Activated CD4-positive, alpha-beta memory T cell treated with anti-CD3 and anti-CD28 coated beads, Interleukin-2, amount 10 ng/mL, durations not matched to agents 7 days and 5 days (primary cell): Measurements from ENCODE around the gene ZNF491. TPM values are rescaled to one million over a fixed set of nuclear protein-coding genes. Genes with fewer than 3 reads are reported as not detected.
"Not testable (repeated sequence)": the region's sequence is repeated elsewhere in the genome, so short reads cannot be mapped to it uniquely, and the experiment has no call there.

ENCODE experiments used
- CTCF ChIA-PET: fragments of 350-600 bp; sonication (Branson Sonifier 250); formaldehyde crosslinking; loops from one replicate; lab custom pipeline; 2021; ENCODE audit warnings: antibody characterized with exemption, inconsistent platforms; lab: Charles Lee
- POLR2A ChIA-PET: fragments of 350-600 bp; sonication (Branson Sonifier 250); formaldehyde crosslinking; loops from one replicate; lab custom pipeline; 2021; ENCODE audit warnings: antibody characterized with exemption; lab: Charles Lee
- DNase-seq: peaks from one replicate; pipeline ENCODE4 v3.0.0-alpha.2; 2020
- H3K27ac Mint-ChIP-seq: one replicate; pipeline ENCODE4 v1.8.0; 2021; ENCODE audit warnings: mild to moderate bottlenecking, mixed read lengths
- H3K27me3 Mint-ChIP-seq: one replicate; pipeline ENCODE4 v1.8.0; 2021; ENCODE audit warnings: mixed read lengths
- H3K36me3 Mint-ChIP-seq: one replicate; pipeline ENCODE4 v1.8.0; 2021; ENCODE audit warnings: low read depth, mixed read lengths
- H3K4me1 Mint-ChIP-seq: one replicate; pipeline ENCODE4 v1.8.0; 2021; ENCODE audit warnings: mixed read lengths
- H3K4me3 Mint-ChIP-seq: one replicate; pipeline ENCODE4 v1.8.0; 2021; ENCODE audit warnings: mild to moderate bottlenecking, mixed read lengths
- H3K9me3 Mint-ChIP-seq: one replicate; pipeline ENCODE4 v1.8.0; 2021; ENCODE audit warnings: mixed read lengths
- total RNA-seq, 2 experiments: library from RNA; stranded (reverse); gene quantifications; one replicate each; pipeline ENCODE4 v1.2.3, GENCODE V29; 2021

ZNF491 gene
- total RNA-seq, 2 experiments from 2014 or later: 0.80 to 0.98 TPM

GRCh38 chr19:11814700-11815035 is 16.3 kb downstream of the ZNF491 start:
- no peak for DNase-seq
- CTCF ChIA-PET: interaction anchor here (1.7 to 3.1 kb wide), 2 partner anchors 17 to 109 kb away, joined by 8 to 14 read pairs; partner anchors contain the start of gene ZNF491
- Mint-ChIP-seq H3K27ac (no peak overlapping the region), H3K4me3 (peak overlapping the region; percentile 78), H3K27me3 (no peaks in the 10 kb centered on the region), H3K36me3 (peaks cover 34% of the 10 kb centered on the region), H3K4me1 (peaks cover 18% of the 10 kb centered on the region), H3K9me3 (peaks cover 31% of the 10 kb centered on the region)
- POLR2A ChIA-PET: interaction anchor here (0.8 to 2.3 kb wide), 5 partner anchors 14 to 518 kb away, joined by 3 to 7 read pairs (median 3); partner anchors contain the start of genes ZNF136 and ZNF563

- Mint-ChIP-seq H3K27me3 (no peaks in the 10 kb centered on the region), H3K4me3 (no peak overlapping the region), H3K9me3 (peaks cover 36% of the 10 kb centered on the region), H3K36me3 (peaks cover 47% of the 10 kb centered on the region), H3K27ac (no peak overlapping the region), H3K4me1 (no peaks in the 10 kb centered on the region)
- ChIA-PET POLR2A (no interaction called here), CTCF (no interaction called here)
- no peak for DNase-seq
These were observed 23.3 kb downstream of the ZNF491 start for GRCh38 chr19:11821474-11822109.

- POLR2A ChIA-PET: not testable (repeated sequence)
These were observed 30.9 kb downstream of the ZNF491 start for GRCh38 chr19:11828957-11829876.

GRCh38 chr19:11832253-11832912 is 34.1 kb downstream of the ZNF491 start:
- no peaks in the 10 kb centered on the region for H3K27me3 Mint-ChIP-seq
- H3K4me1 Mint-ChIP-seq: no peaks in the 10 kb centered on the region
- DNase-seq: no peak
- H3K27ac Mint-ChIP-seq: no peak overlapping the region
- H3K36me3 Mint-ChIP-seq: peaks cover 66% of the 10 kb centered on the region
- CTCF ChIA-PET: no interaction called here
- POLR2A ChIA-PET: no interaction called here
- H3K9me3 Mint-ChIP-seq: peaks cover 67% of the 10 kb centered on the region
- H3K4me3 Mint-ChIP-seq: no peak overlapping the region

More at GRCh38 chr19:11828957-11829876, 30.9 kb downstream of the ZNF491 start:
- peaks cover 60% of the 10 kb centered on the region for H3K9me3 Mint-ChIP-seq
- CTCF ChIA-PET, DNase-seq, H3K27ac Mint-ChIP-seq, H3K4me3 Mint-ChIP-seq, H3K4me1 Mint-ChIP-seq, H3K27me3 Mint-ChIP-seq: not testable (repeated sequence)
- peaks cover 75% of the 10 kb centered on the region for H3K36me3 Mint-ChIP-seq

- ChIA-PET CTCF (no interaction called here), POLR2A (no interaction called here)
- no peak for DNase-seq
- Mint-ChIP-seq H3K4me3 (no peak overlapping the region), H3K27me3 (no peaks in the 10 kb centered on the region), H3K9me3 (peaks cover 60% of the 10 kb centered on the region), H3K27ac (no peak overlapping the region), H3K36me3 (peaks cover 56% of the 10 kb centered on the region), H3K4me1 (no peaks in the 10 kb centered on the region)
These were observed 35.2 kb downstream of the ZNF491 start for GRCh38 chr19:11833541-11833940.

- Mint-ChIP-seq H3K9me3 (peaks cover 58% of the 10 kb centered on the region), H3K36me3 (peaks cover 37% of the 10 kb centered on the region)
- H3K27me3 Mint-ChIP-seq, H3K27ac Mint-ChIP-seq, H3K4me3 Mint-ChIP-seq, H3K4me1 Mint-ChIP-seq, DNase-seq, POLR2A ChIA-PET, CTCF ChIA-PET: not testable (repeated sequence)
These were observed 37.3 kb downstream of the ZNF491 start for GRCh38 chr19:11835626-11836066.

- Mint-ChIP-seq H3K4me1 (peaks cover 3% of the 10 kb centered on the region), H3K9me3 (peaks cover 43% of the 10 kb centered on the region), H3K27me3 (no peaks in the 10 kb centered on the region), H3K27ac (no peak overlapping the region), H3K4me3 (no peak overlapping the region), H3K36me3 (peaks cover 4% of the 10 kb centered on the region)
- POLR2A ChIA-PET: no interaction called here
- DNase-seq: no peak
- CTCF ChIA-PET: no interaction called here
These were observed 45.4 kb downstream of the ZNF491 start for GRCh38 chr19:11843722-11844121.

- POLR2A ChIA-PET, H3K27me3 Mint-ChIP-seq, DNase-seq, H3K4me3 Mint-ChIP-seq, H3K4me1 Mint-ChIP-seq, H3K27ac Mint-ChIP-seq: not testable (repeated sequence)
- Mint-ChIP-seq H3K9me3 (peaks cover 30% of the 10 kb centered on the region), H3K36me3 (peaks cover 21% of the 10 kb centered on the region)
- CTCF ChIA-PET: interaction anchor here (1.1 kb wide), 1 partner anchor 10 kb away, joined by 3 read pairs; no protein-coding TSS in a partner anchor
These were observed 49.3 kb downstream of the ZNF491 start for GRCh38 chr19:11847615-11848014.

GRCh38 chr19:11848200-11848593 is 49.9 kb downstream of the ZNF491 start:
- DNase-seq: no peak
- Mint-ChIP-seq H3K27me3 (no peaks in the 10 kb centered on the region), H3K36me3 (peaks cover 23% of the 10 kb centered on the region), H3K4me1 (peaks cover 9% of the 10 kb centered on the region), H3K9me3 (peaks cover 30% of the 10 kb centered on the region), H3K4me3 (no peak overlapping the region), H3K27ac (no peak overlapping the region)
- CTCF ChIA-PET: interaction anchor here (1.0 to 1.1 kb wide), 2 partner anchors 10 to 76 kb away, joined by 3 read pairs; no protein-coding TSS in a partner anchor
- POLR2A ChIA-PET: interaction anchor here (0.7 to 1.0 kb wide), 2 partner anchors 31 to 34 kb away, joined by 3 read pairs; partner anchors contain the start of gene ZNF440

- CTCF ChIA-PET: interaction anchor here (0.6 to 1.1 kb wide), 3 partner anchors 11 to 75 kb away, joined by 3 read pairs; no protein-coding TSS in a partner anchor
- peaks cover 23% of the 10 kb centered on the region for H3K36me3 Mint-ChIP-seq
- peak within 1 kb of the TSS; percentile 55 for H3K27ac Mint-ChIP-seq
- H3K4me3 Mint-ChIP-seq: peak within 1 kb of the TSS; percentile 72
- H3K9me3 Mint-ChIP-seq: peaks cover 31% of the 10 kb centered on the region
- DNase-seq: peak; percentile 82
- POLR2A ChIA-PET: interaction anchor here (0.7 to 1.0 kb wide), 2 partner anchors 31 to 35 kb away, joined by 3 read pairs; partner anchors contain the start of gene ZNF440
- H3K27me3 Mint-ChIP-seq: no peaks in the 10 kb centered on the region
- H3K4me1 Mint-ChIP-seq: peaks cover 9% of the 10 kb centered on the region
These were observed 50.5 kb downstream of the ZNF491 start, which contains the start of gene ZNF439 for GRCh38 chr19:11848594-11849469. ZNF439 (plus strand) TSS chr19:11848726; CDS start chr19:11848868, 142 bp downstream.

GRCh38 chr19:11850289-11850688 is 52.0 kb downstream of the ZNF491 start:
- H3K27ac Mint-ChIP-seq, DNase-seq, H3K4me1 Mint-ChIP-seq, H3K27me3 Mint-ChIP-seq, CTCF ChIA-PET, H3K4me3 Mint-ChIP-seq, POLR2A ChIA-PET: not testable (repeated sequence)
- Mint-ChIP-seq H3K36me3 (peaks cover 31% of the 10 kb centered on the region), H3K9me3 (peaks cover 35% of the 10 kb centered on the region)

- Mint-ChIP-seq H3K9me3 (peaks cover 50% of the 10 kb centered on the region), H3K27ac (no peak overlapping the region), H3K4me3 (no peak overlapping the region), H3K4me1 (peaks cover 7% of the 10 kb centered on the region), H3K36me3 (peaks cover 35% of the 10 kb centered on the region), H3K27me3 (no peaks in the 10 kb centered on the region)
- no peak for DNase-seq
- CTCF ChIA-PET: no interaction called here
- POLR2A ChIA-PET: no interaction called here
These were observed 55.0 kb downstream of the ZNF491 start for GRCh38 chr19:11853358-11853757.
